ENCODE measurements around the gene HOXB4. TPM values are rescaled to one million over a fixed set of nuclear protein-coding genes. Genes with fewer than 3 reads are reported as not detected.

The HOXB4 gene
- total RNA-seq, 1 donor from 2014 or later = 6.5 TPM

DNA sequence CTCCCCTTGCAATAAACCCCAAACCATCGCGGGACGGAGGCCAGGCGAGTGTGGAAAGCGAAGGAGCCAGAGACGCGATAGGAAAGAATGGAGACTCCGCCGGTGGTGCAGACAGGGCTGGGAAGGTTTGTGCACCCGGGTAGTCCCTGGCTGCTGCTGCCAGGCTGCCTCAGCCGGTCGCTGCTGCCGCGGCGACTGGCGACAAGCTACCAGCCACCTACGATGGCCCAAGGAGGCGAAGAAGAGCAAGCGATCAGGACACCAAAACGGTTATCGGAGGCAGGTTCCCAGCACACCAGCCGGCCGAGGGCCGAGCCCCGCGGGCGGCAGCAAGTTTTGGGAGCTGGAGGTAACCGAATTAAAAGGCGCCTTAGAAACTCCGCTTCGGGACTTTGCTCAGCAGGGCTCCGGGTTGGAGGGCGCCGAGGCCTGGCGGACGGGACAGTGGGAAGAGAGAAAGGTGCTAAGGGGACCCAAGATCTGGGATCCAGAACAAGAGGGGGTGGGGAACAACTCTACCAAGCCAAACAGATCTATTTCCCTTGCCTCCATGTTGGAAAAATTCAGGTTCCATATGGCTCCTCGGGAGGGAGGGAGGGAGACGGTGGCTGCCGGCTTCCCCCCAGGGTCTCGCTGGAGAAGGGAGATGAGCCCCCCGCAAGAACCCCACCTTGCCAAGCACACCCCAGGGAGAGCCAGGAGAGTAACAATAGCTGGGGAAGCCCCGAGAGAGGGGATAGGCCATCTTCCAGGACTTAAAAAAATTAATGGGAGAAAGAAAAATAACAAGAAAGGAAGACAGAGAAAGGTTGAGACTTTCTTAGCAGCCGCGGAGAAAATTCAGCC is 23.5 kb downstream of the HOXB4 start:
- H3K27ac Mint-ChIP-seq (ENCODE audit: unreplicated experiment) = no peak overlapping the region
- TF ChIP-seq, protein P1, sequence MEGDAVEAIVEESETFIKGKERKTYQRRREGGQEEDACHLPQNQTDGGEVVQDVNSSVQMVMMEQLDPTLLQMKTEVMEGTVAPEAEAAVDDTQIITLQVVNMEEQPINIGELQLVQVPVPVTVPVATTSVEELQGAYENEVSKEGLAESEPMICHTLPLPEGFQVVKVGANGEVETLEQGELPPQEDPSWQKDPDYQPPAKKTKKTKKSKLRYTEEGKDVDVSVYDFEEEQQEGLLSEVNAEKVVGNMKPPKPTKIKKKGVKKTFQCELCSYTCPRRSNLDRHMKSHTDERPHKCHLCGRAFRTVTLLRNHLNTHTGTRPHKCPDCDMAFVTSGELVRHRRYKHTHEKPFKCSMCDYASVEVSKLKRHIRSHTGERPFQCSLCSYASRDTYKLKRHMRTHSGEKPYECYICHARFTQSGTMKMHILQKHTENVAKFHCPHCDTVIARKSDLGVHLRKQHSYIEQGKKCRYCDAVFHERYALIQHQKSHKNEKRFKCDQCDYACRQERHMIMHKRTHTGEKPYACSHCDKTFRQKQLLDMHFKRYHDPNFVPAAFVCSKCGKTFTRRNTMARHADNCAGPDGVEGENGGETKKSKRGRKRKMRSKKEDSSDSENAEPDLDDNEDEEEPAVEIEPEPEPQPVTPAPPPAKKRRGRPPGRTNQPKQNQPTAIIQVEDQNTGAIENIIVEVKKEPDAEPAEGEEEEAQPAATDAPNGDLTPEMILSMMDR (IDR thresholded peaks at IDR 0.05; ENCODE audit: unreplicated experiment) = no peak
- peak overlapping the region; percentile 59 for H3K4me3 Mint-ChIP-seq (ENCODE audit: unreplicated experiment)
- no peak for DNase-seq (ENCODE audit: low spot score)
- no peaks in the 10 kb centered on the region for H3K9me3 Mint-ChIP-seq (ENCODE audit: unreplicated experiment)
- peaks cover 51% of the 10 kb centered on the region for H3K4me1 Mint-ChIP-seq (ENCODE audit: unreplicated experiment)
- peaks cover 26% of the 10 kb centered on the region for H3K36me3 Mint-ChIP-seq (ENCODE audit: low read depth, unreplicated experiment)
- peaks cover 30% of the 10 kb centered on the region for H3K27me3 Mint-ChIP-seq (ENCODE audit: unreplicated experiment)

DNA sequence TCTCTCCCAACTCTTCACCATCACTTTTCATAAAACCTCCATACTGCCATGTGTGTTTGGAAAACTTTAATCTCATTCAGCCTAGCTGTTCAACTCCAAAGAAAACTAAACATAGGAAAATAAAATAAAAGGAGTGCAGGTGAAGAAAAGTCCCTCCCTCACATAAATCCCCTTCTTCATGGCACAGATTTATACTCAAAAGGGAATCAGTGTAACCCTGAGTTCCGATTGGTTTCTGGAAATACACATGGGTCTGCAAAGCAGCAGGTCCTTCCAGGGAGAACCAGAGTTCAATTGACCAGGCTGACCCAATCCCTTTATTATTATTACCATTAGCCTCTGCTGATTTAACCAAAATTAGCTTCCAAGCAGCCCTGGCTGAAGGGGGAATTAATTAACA is 24.3 kb downstream of the HOXB4 start:
- peak overlapping the region; percentile 14 for H3K4me3 Mint-ChIP-seq (ENCODE audit: unreplicated experiment)
- TF ChIP-seq, protein P1 (IDR thresholded peaks at IDR 0.05; ENCODE audit: unreplicated experiment) = no peak
- no peak for DNase-seq (ENCODE audit: low spot score)
- no peak overlapping the region for H3K27ac Mint-ChIP-seq (ENCODE audit: unreplicated experiment)
- peaks cover 49% of the 10 kb centered on the region for H3K4me1 Mint-ChIP-seq (ENCODE audit: unreplicated experiment)
- peaks cover 27% of the 10 kb centered on the region for H3K36me3 Mint-ChIP-seq (ENCODE audit: low read depth, unreplicated experiment)
- H3K9me3 Mint-ChIP-seq (ENCODE audit: unreplicated experiment) = no peaks in the 10 kb centered on the region
- H3K27me3 Mint-ChIP-seq (ENCODE audit: unreplicated experiment) = peaks cover 30% of the 10 kb centered on the region

DNA sequence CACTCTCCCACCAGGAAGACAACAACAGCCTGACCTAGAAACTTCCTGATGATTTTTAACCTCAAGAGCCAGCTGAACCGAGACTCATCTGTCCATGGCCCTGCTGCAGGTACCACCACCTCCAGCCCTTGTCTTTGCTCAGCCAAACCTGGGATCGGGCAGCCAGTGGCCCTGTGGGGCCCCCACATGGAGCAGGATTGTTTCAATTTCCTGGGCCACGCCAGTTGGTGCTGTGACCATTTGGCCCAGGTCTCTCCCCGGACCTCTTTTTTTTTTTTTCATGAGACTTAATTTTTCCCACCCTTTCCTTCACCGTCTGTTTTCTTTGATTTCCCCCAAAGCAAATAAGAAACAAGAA is 25.0 kb downstream of the HOXB4 start:
- Mint-ChIP-seq H3K27me3 (ENCODE audit: unreplicated experiment) (peaks cover 28% of the 10 kb centered on the region), H3K36me3 (ENCODE audit: low read depth, unreplicated experiment) (peaks cover 23% of the 10 kb centered on the region), H3K9me3 (ENCODE audit: unreplicated experiment) (no peaks in the 10 kb centered on the region), H3K4me3 (ENCODE audit: unreplicated experiment) (no peak overlapping the region), H3K27ac (ENCODE audit: unreplicated experiment) (no peak overlapping the region), H3K4me1 (ENCODE audit: unreplicated experiment) (peaks cover 49% of the 10 kb centered on the region)
- no peak for DNase-seq (ENCODE audit: low spot score)
- TF ChIP-seq, protein P1 (IDR thresholded peaks at IDR 0.05; ENCODE audit: unreplicated experiment) = no peak

GRCh38 chr17:48552466-48553189 is 25.5 kb downstream of the HOXB4 start:
- no peaks in the 10 kb centered on the region for H3K9me3 Mint-ChIP-seq (ENCODE audit: unreplicated experiment)
- H3K27ac Mint-ChIP-seq (ENCODE audit: unreplicated experiment) = no peak overlapping the region
- DNase-seq (ENCODE audit: low spot score) = no peak
- no peak overlapping the region for H3K4me3 Mint-ChIP-seq (ENCODE audit: unreplicated experiment)
- H3K36me3 Mint-ChIP-seq (ENCODE audit: low read depth, unreplicated experiment) = peaks cover 23% of the 10 kb centered on the region
- peaks cover 30% of the 10 kb centered on the region for H3K27me3 Mint-ChIP-seq (ENCODE audit: unreplicated experiment)
- peaks cover 53% of the 10 kb centered on the region for H3K4me1 Mint-ChIP-seq (ENCODE audit: unreplicated experiment)
- TF ChIP-seq, protein P1 (IDR thresholded peaks at IDR 0.05; ENCODE audit: unreplicated experiment) = no peak

Data from endothelial cell (in vitro differentiated cells).